Gastroesophageal sphincter (tissue), 3 donors: ENCODE results near the gene ZNF644.

Source experiments
- EP300 ChIP-seq: sonication (generic); formaldehyde crosslinking; IDR thresholded peaks from one replicate; pipeline ENCODE4 v1.6.1; 2017; ENCODE audit warnings: antibody characterized with exemption, mild to moderate bottlenecking
- POLR2A ChIP-seq, 2 donors: fragments of 450-650 bp; IDR thresholded peaks; one replicate each; pipeline ENCODE4 v1.6.1; 2017; ENCODE audit warnings: antibody characterized with exemption in 2 of 2, mild to moderate bottlenecking in 2 of 2, moderate library complexity in 1 of 2
- POLR2AphosphoS5 ChIP-seq: sonication (generic); formaldehyde crosslinking; IDR thresholded peaks from one replicate; pipeline ENCODE4 v1.6.1; 2017; ENCODE audit warnings: antibody characterized with exemption
- TF ChIP-seq, protein P1 (sequence below), 4 experiments: fragments of 200-600 bp in 2 of 4; fragments of 450-650 bp in 2 of 4; sonication (generic) in 1 of 4; IDR thresholded peaks; one replicate each; pipeline ENCODE4 v1.5.1; 2017 to 2019; ENCODE audit warnings: antibody characterized with exemption in 4 of 4, mild to moderate bottlenecking in 2 of 4, moderate library complexity in 2 of 4

DNA sequence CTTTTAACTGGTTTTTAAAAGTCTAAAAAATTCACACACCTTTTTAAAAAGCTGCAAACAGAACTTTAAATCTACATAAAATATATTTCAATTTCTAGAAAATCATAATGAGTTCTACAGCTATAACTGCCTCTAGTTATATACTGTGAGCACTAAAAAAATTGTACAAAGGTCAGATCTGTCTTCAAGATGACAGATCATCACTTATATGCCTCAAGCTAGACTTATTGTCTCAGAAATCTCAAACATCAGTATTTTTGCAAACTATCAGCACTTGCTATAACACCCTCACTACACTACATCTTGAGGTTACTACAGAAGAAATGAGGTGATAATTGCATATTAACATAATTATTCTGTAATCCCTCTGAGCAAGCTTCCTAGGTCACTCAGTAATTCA, 76.5 kb downstream of the ZNF644 start:
- TF ChIP-seq, protein P1, sequence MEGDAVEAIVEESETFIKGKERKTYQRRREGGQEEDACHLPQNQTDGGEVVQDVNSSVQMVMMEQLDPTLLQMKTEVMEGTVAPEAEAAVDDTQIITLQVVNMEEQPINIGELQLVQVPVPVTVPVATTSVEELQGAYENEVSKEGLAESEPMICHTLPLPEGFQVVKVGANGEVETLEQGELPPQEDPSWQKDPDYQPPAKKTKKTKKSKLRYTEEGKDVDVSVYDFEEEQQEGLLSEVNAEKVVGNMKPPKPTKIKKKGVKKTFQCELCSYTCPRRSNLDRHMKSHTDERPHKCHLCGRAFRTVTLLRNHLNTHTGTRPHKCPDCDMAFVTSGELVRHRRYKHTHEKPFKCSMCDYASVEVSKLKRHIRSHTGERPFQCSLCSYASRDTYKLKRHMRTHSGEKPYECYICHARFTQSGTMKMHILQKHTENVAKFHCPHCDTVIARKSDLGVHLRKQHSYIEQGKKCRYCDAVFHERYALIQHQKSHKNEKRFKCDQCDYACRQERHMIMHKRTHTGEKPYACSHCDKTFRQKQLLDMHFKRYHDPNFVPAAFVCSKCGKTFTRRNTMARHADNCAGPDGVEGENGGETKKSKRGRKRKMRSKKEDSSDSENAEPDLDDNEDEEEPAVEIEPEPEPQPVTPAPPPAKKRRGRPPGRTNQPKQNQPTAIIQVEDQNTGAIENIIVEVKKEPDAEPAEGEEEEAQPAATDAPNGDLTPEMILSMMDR (IDR thresholded peaks at IDR 0.05): no peak
- TF ChIP-seq POLR2A (IDR thresholded peaks at IDR 0.05) (no peak), POLR2AphosphoS5 (no peak), EP300 (no peak)
